CD4-positive, alpha-beta T cell treated with Interleukin-2 at 100 ng/mL for 4 hours (primary cell): ENCODE results near the gene RFX2.

Source experiments
- DNase-seq: peaks from one replicate; pipeline ENCODE4 v3.0.0-alpha.2; 2020; ENCODE audit warnings: low spot score

Gene RFX2

DNA sequence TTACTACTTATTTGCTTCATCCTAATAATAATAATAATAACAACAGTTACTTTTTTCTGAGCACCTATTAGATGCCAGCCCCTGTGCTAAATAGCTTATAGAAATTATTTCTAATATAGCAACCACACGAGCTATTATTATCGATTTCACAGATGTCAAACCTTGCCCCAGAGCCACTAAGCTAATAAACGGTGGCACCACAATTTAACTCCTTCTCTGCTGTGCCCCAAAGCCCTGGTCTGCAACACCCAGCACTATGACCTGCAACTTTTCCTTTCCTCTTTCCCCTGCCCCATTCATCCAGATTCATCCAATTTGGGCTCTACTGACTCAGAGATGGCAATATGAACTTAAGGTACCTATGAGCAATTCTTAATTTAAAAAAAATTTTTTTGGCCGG, 6.4 kb downstream of the RFX2 start:
- DNase-seq, result no peak

DNA sequence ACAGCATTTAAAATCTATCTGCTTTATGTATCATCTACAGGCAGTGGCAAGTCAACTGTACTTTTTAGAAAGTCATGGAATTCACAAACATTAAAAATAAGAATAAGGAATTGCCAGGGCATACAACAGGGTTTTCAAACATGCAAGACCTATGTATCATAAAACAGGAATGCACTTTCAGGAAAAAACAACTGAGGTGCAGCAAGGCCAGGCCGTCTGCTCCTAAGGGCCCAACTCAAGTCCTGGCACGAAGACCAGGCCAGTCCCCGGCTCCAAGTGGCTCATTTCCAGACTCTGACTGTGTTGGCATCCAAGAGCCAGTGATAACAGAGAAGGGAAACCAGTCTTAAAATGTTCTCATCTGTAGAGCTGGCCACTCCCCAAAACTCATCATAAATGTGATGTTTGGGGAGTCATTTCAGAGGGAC, 7.1 kb downstream of the RFX2 start:
- DNase-seq, result no peak

DNA sequence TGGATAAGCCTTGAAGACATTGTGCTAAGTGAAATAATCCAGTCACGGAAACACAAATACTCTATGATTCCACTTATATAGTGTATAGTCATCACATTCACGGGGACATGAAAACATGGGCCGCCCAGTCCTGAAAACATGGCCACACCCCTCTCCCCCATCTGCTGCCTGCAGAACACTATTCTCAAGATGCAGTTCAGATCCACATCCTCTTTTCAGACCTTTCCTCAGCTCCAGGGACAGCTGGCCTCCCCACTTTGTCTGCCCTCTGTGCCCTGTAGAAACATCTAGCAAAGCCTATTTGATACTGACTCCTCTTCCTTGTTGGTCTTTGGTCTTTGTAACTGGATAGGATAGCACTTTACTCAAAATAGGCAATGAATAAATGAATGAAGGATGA, 8.3 kb downstream of the RFX2 start:
- no peak for DNase-seq

DNA sequence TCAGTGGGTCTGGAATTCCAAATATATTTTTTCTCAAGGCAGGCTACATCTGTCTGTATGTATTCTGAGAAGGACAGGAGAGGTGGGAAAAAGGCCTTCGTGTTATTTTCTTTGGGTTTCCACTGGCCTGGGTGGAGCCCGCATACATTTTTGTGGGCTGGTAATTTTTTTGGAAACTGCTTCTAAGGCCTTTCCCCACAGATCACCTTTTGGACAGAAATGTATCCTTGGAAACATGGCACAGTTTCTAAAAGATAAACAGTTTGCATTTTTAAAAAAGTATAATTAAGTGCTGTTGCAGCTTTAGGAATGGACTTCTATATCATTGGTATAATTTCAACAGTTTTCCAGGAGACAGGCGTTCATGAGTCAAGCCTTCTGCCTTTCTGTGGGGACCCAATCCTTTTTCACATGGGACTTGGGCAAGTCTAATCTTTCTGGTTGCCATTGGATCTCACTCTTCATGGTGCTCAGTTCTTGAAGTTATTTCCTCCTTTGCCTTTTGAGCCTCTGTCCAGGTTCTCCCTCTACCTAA, 8.9 kb downstream of the RFX2 start:
- no peak for DNase-seq

DNA sequence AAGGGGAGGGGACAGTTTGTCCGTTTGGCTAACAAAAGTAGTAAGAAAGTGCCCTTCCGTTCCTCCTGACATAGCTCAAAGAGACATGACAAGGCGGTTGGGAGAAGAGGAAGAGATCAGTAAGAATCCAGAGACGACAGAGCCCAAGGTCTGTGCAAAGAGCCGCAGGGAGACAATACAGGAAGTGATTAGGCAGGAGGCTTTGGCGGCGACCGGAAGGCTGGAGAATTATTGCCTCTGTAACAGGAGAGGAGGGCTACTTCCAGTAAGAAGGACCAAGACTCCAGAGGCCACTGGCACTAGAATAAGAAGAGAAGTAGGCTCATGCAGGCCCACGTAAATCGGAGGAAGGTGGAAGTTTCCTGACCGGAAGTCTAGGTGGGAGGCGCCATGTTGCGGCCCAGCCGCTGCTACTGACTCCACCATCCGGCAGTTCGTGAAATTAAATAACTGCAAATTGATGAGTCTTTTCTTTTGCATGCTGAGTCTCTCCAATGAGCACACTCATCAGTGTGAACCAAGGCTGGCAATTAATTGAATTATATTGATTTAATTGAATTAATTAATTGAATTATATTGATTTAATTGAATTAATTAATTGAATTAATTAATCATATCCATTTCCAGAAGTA, 9.9 kb downstream of the RFX2 start:
- DNase-seq, result no peak

DNA sequence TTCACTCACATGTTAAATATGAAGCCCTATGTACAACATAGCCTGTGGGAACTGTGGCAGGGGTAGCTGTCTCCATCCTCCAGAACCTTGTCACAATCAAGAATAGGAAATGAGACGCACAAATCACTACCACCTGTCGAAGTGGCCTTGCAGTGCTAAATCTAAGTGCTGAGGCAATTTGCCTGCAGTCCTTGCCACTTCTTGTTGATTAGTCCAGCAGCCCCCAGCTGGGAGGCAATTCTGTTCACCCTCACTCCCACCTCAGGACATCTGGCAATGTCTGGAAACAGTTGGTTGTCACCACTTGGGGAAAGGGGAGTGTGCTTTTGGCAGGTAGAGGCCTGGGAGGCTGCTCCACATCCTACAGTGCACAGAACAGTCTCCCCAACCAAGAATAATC, 10.7 kb downstream of the RFX2 start:
- DNase-seq, result no peak

- no peak for DNase-seq
These were observed 11.3 kb downstream of the RFX2 start for GRCh38 chr19:6099033-6099432.

GRCh38 chr19:6098574-6098973, 11.7 kb downstream of the RFX2 start:
- no peak for DNase-seq

DNA sequence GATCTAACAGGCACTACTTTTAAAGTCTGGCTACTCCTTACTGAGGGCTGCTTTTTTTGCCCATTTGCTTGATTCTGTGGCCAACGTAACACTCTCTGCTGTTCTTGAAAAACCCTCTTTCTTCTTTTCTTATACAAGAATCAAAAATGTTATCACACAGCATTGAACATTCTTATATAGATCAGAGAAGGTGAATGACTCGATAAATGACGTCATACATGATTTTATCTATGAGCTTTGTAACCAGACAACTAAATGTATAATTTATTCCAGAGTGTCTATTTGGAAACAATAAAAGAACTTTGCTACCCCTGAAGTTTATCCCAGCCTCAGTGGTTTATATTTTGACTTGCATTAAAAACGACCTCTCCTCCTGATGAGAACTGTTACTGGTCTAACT, 12.4 kb downstream of the RFX2 start:
- DNase-seq, result no peak

- no peak for DNase-seq
These were observed 14.5 kb downstream of the RFX2 start for GRCh38 chr19:6095760-6096159.

DNA sequence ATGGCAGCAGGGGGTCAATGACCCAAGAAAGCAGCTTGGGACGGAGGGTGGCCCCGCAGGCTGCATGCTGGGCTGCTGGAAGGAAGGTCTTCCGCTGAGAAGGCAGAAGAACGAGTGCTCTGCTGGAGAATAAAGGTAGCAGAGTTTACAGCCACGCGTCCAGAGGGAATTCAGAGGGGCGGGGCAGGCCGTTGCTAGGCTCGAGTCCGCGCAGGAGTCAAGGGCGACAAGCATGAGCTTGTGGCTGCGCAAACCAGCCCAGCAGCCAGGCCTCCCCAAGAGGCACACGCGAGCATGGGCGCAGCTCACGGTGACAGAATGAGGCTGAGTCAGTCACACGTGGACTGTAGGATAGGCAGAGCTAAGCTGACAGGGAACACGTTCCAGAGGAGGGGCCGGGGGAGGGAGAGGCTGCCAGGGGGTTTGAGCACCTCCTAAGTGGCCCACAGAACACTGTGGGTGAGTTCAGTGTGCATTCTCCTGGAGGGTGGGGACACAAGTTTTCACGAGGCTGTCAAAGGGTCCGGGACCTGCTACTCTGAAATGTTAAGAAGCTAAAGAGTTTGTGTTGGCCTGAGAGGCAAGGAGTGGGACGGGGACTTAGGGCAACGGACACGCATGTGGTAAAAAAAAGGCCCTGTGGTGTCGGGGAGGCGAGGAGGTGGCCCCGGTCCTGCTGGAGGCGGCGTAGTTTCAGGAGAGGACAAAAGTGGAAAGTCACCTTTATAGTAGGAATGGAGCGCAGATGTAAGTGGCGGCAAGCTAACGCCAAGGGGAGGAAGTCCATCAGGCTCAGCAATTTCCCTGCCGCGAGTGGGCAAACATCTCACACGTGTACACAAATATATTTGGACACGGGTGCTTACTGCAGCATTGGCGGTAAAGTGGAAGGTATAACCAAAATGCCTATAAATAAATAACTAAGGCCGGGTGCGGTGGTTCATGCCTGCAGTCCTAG, 17.7 kb downstream of the RFX2 start:
- DNase-seq, result no peak

DNA sequence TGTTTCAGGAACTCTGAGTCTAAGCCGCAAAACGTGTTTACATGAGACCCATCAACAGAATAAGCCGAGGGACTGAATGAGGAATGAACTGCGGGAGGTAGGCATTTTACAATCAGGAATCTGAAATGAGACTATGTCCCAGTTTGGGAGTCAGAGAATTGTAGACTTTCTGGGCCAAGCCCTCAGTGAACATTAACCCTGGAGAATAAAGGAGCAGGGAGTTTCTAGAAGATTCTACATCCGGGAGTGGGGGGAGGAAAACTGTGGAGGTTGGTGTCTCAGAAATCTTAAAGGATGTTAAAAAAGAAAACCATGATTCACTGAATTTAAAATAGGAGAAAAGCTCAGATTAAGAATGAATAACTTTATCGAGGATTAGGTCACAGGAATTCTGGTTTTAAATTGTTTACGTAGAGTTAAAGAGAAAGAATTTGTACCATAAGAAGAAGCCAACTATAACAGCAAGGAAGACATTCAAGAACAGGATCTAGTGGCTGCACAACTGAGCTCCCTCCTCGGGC, 18.5 kb downstream of the RFX2 start:
- DNase-seq, result no peak

DNA sequence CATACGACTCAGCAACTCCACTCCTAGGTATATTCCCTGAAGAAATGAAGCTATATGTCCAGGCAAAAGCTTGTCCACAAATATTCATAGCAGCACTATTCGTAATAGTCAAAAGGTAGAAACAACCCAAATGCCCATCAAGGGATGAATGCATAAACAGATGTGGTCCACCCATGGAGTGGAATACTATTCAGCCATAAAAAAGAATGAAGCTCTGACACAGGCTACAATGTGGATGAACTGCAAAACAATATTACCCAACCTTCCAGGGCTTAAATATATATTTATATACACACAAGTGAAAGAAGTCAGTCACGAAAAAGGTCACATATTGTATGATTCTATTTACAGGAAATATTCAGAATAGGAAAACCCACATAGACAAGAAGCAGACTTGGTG, 19.7 kb downstream of the RFX2 start:
- DNase-seq, result no peak

- no peak for DNase-seq
These were observed 21.7 kb downstream of the RFX2 start for GRCh38 chr19:6088602-6089049.

DNA sequence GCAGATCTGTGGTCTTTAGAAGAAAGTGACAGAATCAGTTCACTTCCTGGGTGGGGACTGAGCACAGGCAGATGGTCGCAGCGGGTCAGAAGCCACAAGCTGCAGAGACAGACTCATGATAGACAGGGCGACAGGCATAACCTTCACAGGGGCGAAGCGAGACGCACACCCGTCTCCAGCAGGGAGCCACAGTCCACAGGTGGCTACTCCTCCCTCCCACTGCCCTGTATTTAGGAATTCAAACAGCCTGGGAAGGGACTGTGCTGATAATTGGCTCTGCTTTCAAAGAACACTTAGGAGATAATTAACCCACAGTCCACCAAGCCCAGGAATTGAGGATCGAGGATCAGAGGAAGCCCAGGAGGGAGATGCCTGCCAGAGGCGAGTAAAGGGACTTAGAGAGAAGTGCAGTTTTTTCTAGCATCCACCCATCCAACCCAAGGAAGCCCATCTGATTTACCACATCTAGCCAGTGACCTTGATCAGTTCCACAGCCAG, 23.2 kb downstream of the RFX2 start:
- peak; percentile 54 for DNase-seq

GRCh38 chr19:6086068-6086788, 24.1 kb downstream of the RFX2 start:
- no peak for DNase-seq

DNA sequence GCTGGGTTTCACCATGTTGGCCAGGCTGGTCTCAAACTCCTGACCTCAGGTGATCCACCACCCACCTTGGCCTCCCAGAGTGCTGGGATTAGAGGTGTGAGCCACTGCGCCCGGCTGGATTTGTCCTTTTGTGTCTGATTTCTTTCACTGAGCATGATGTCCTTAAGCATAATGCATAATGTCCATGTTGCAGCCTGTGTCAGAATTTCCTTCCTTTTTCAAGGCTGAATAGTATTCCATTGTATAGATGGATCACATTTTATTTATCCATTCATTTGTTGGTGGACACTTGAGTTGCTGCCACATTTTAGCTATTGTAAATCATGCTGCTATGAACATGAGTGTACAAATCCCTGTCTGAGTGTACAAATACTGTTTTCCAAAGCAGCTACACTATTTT, 25.5 kb downstream of the RFX2 start:
- DNase-seq, result no peak

DNA sequence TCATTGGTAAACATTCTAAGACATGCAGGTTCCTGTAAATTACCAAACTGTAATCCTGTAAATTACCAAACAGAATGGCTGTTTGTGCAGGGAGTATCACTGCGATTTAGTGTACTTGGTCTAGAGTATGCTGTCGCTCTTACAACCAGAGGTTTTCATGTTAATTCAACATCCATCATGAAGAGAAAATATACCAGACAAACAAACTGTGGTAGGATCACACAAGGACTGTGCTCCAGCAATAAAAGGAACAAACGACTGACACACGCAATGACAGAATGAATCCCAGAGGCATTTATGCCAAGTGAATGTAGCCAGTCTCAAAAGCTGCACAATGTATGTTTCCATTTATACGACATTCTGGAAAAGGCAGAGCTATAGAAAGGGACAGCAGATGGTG, 31.2 kb downstream of the RFX2 start:
- no peak for DNase-seq

DNA sequence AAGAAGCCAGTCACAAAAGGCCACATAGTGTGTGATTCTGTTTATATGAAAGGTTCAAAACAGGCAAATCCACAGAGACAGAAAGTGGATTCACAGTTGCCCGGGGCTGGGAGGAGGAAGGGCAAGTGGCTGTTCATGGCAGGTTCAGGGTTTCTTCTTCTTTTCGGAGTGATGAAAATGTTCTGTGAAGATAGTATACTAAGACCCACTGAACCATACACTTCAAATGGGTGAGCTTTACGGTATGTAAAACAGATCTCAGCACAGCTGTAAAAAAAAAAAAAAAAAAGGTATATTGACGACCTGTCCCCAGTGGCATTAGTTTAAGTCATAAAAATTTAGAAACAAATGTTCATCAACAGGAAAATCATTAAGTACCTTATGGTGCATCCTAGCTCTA, 32.2 kb downstream of the RFX2 start:
- no peak for DNase-seq

DNA sequence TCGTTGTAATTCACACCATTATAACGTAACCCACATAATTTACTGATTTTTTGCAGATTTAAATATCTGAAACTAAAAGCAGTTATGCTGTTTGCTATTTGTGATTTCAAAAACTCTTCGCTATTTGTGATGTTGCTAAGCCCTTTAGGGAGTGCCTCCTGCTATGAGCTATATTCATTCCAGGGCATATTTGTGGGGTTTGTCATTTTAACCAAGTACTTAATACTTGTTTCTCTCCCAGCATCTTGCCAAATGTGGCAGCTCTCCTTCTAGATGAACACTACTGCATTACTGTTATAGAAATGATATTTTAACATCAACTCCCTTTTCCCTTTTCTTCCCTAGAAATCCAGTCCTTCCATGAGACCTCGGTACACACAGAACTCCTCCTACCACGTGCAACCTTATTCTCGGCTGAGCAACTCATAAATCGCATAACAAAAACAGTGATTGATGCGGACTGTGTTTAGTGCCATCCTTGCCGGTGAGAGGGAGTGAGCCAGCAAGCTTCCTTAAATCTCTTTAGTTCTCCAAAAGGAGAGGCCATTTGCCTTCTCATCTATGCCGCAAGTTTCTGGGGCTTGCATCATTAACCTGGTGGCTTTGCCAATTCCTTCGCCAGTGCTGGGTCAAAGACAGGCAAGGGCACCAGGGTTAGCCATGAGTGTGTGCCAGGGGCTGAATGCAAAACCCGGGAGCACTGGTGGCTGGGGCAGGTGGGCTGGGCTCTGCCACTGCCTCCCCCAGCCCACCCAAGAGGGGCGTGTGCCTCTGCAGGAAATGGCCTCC, 33.4 kb downstream of the RFX2 start:
- DNase-seq, result no peak

DNA sequence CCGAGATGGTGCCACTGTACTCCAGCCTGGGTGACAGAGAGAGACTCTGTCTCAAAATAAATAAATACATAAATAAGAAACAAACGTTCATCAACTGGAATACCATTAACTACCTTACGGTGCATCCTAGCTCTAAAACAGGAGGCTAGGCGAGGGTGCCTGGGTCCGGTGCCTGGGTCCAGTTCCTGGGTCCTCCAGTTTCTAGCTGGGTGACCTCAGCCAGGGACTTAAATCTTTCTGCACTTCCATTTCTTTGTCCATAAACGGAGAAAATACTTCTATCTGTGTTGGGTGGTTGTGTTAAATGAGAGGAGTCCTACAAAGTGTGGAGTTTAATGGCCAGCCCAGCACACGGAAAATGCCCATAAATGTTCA, 34.0 kb downstream of the RFX2 start:
- no peak for DNase-seq
